ENCODE results near the gene ZBP1.

DNA sequence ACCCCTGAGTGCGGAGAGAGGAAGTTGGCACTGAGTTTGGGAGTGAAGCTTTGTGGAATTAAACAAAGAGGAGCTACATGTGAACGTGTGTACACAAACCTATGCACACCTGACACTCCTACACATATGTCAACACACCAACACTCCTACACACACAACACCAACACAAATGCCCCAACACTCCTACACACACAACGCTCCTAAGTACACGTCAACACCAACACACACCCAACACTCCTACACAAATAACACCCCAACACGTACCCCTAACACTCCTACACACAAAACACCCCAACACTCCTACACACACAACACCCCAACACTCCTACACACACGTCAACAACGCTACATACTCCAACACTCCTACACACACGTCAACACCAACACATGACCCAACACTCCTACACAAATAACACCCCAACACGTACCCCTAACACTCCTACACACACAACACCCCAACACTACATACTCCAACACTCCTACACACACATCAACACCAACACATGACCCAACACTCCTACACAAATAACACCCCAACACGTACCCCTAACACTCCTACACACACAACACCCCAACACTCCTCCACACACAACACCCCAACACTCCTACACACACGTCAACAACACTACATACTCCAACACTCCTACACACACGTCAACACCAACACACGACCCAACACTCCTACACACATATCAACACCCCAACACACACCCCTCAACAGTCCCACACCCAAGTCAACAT lies 40.1 kb upstream of the ZBP1 start:
- TF ChIP-seq, protein P1, sequence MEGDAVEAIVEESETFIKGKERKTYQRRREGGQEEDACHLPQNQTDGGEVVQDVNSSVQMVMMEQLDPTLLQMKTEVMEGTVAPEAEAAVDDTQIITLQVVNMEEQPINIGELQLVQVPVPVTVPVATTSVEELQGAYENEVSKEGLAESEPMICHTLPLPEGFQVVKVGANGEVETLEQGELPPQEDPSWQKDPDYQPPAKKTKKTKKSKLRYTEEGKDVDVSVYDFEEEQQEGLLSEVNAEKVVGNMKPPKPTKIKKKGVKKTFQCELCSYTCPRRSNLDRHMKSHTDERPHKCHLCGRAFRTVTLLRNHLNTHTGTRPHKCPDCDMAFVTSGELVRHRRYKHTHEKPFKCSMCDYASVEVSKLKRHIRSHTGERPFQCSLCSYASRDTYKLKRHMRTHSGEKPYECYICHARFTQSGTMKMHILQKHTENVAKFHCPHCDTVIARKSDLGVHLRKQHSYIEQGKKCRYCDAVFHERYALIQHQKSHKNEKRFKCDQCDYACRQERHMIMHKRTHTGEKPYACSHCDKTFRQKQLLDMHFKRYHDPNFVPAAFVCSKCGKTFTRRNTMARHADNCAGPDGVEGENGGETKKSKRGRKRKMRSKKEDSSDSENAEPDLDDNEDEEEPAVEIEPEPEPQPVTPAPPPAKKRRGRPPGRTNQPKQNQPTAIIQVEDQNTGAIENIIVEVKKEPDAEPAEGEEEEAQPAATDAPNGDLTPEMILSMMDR (conservative IDR thresholded peaks at IDR 0.05; ENCODE audit: low read length), result no peak
- no peak for TF ChIP-seq EZH2phosphoT487 (IDR thresholded peaks at IDR 0.05; ENCODE audit: borderline replicate concordance)

Data from Loucy (cell line).